Middle frontal gyrus (tissue), 1 donor: Measurements from ENCODE around the gene NPTX1.
"Not testable (repeated sequence)": the region's sequence is repeated elsewhere in the genome, so short reads cannot be mapped to it uniquely, and the experiment has no call there.

ENCODE experiments used
- DNase-seq: peaks from one replicate; pipeline ENCODE4 v3.0.0-alpha.2; 2015; ENCODE audit warnings: low spot score; ENCODE audit errors: extremely low spot score

NPTX1 gene

DNA sequence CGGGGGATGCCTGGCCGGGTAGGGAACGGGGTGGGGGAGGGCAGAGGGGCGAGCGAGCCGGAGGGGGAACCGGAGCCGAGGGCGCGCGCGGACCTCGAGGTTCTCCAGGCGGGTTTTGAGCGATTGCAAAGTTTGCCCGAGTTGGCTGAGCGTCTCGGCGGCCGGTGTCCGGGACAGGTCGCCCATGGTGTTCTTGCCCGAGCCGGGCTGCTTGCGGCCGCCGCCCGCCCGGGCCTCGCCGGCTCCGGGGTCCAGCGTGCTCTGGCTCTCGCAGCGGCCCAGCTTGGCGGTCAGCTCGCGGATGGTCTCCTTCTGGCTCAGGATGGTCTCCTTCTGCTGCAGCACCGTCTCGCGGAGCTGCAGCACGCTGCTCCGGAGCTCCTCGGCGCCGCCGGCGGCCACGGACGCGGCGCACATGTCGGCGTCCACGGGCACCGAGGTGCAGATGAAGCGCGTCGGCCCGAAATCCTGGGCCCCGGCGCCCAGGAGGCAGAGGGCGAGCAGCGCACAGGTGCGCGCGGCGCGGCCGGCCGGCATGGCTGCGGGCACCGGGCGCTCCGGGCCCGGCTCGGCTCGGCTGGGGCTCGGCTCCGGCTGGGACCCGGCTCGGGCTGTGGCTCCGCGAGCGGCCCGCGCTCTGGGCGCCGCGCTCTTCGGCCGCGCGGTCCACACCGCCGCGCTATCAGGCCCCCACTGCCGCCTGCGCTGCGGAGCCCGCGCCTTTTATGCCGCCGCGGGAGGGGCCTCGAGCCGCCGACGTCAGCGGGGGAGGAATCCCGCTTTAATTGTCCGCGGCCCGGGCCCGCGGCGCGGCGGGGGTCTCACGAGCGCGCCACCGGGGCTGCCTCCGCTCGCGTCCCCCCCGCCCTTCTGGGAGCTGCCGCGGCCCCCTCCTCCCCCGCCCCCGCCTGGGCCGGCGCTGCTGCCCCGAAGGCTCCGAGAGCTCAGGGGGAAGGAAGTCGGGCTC lies at the start of gene NPTX1:
TSS of gene NPTX1 (minus strand) at position 698 of the 967 bp plus-strand sequence. CDS start at position 537, 161 bp downstream.
- DNase-seq, result no peak

GRCh38 chr17:80523956-80524712 lies 47.7 kb upstream of the NPTX1 start:
- no peak for DNase-seq

DNA sequence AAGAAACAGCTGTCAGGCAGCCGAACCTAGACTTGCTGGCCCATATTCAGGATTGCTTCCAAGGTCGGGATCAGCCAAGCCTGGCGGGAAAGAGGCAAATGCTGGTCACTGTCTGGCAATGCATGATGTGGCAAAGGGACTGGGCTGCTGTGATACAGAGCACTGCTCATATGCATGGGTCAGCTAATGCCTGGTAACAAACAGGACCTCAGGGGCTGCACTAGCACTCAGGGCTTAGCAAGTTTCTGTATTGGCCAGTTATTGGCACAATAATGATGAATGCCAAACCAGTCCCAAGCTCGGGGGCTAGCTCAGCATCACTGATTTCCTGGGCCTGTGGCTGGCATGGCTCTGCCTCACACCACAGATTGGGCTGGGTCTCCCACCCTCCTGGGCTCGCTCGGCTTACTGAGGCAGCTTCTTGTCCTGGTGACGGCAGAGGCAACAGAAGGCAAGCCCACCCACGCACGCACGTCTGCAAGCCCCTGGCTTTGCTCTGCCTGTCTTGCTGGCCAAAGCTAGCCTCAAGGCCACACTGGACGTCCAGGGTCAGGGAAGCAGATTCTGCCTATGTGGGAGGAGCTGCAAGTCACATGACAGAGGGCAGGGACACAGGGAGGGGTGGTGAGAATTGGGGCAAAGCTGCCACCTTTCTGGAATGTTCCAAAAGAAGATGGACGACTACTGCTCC lies 46.8 kb upstream of the NPTX1 start:
- DNase-seq, result no peak

- no peak for DNase-seq
Measured at GRCh38 chr17:80520810-80521455, 44.5 kb upstream of the NPTX1 start.

- DNase-seq, result no peak
Measured at GRCh38 chr17:80519091-80519781, 42.8 kb upstream of the NPTX1 start.

DNA sequence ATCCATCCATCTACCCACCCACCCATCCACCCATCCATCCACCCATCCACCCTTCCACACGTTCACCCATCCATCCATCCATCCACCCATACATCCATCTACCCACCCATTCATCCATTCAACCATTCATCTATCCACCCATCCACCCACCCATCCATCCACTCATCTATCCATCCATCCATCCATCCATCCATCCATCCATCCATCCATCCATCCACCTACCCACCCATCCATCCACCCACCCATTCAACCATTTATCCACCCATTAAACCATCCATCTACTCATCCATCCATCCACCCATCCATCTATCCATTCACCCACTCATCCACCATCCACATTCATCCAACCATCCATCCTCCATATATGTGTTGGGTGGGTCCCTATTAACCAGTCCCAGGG lies 42.0 kb upstream of the NPTX1 start:
- DNase-seq, result no peak

- DNase-seq, result no peak
Measured at GRCh38 chr17:80517641-80518040, 41.2 kb upstream of the NPTX1 start.

DNA sequence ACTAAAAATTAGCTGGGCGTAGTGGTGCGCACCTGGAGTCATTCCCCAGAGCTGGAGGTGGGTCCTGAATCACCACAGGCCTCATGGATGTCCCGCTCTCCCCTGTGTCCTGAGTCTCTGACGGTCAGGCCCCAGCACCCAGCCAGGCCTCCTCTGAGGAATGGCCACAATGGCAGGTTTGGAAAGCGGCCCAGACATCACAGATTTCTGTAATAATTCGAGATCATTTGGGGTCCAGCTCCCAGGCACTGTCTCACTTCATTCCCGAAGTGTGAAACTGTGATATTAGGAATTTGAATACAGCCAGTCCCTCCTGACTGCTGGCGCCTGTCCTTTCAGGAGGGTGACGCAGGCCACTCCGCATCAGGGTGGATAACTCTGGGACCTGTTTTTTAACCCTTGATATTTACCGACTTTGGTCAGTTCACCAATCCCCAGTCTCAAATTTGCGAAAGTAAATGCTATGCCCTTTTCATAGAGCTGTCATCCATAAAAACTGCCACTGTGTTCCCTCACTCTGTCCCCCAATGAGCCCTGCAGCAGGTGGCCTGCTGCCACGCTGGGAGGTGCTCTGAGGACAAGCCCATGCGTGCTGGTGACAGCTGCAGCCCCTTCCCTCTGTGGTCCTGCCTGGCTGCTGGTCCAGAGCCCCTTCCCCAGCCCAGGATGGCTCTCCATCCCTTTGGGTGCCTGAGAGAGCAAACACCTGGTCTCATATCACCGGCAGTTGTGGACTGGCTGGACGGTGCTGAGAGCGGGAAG lies 39.9 kb upstream of the NPTX1 start:
- DNase-seq, result no peak

DNA sequence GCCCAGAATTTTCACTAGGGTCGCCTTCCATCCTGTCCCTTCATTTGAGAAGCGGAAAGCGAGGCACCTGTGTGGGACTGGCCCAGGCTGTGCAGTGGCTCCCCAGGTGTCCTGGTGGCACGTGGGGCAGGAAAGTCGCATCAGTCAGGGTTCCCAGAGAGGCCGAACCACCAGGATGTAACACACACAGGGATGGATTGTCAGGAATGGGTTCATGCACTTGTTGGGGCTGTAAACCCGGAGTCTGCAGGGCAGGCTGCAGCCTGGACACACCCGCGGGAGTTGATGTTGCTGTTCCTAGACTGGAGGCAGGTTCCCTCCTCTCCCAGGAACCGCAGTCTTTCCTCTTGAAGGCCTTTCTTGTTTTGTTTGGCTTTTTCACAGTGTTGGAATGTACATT lies 37.5 kb upstream of the NPTX1 start:
- DNase-seq, result no peak

- DNase-seq, result no peak
Measured at GRCh38 chr17:80513201-80513600, 36.8 kb upstream of the NPTX1 start.

- DNase-seq, result no peak
Measured at GRCh38 chr17:80512233-80512632, 35.8 kb upstream of the NPTX1 start.

- DNase-seq, result no peak
Measured at GRCh38 chr17:80511222-80512180, 35.1 kb upstream of the NPTX1 start.

DNA sequence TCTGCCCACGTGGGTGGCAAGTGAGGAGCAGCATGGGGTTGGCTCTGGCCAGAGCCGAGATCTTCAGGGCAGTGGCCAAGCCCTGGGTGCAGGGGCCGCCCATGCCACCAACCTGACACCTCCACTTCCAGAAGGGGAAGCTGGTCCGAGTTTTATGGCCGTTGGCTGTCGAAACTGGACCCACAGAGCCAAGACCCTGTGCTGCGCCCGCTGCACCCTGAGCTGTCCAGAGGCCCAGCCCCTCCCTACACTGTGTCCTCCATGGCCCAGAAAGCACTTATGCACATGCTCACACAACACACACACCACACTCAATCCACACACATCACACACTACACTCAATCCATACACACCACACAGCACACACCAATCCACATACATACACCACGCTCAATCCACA lies 34.4 kb upstream of the NPTX1 start:
- no peak for DNase-seq

GRCh38 chr17:80510132-80510531 lies 33.7 kb upstream of the NPTX1 start:
- DNase-seq, result no peak

DNA sequence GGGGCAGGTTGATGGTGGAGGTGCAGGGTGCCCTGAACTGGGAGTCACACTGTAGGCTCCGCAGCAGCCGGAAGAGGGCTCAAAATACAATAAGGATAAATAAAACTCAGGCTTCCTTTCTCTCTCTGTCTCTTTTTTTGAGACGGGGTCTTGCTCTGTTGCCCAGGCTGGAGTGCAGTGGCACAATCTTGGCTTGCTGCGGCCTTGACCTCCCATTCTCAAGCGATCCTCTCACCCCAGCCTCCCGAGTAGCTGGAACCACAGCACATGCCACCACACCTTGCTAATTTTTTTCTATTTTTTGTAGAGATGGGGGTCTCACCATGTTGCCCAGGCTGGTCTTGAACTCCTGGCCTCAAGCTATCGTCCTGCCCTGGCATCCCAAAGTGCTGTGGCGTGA lies 32.9 kb upstream of the NPTX1 start:
- no peak for DNase-seq

DNA sequence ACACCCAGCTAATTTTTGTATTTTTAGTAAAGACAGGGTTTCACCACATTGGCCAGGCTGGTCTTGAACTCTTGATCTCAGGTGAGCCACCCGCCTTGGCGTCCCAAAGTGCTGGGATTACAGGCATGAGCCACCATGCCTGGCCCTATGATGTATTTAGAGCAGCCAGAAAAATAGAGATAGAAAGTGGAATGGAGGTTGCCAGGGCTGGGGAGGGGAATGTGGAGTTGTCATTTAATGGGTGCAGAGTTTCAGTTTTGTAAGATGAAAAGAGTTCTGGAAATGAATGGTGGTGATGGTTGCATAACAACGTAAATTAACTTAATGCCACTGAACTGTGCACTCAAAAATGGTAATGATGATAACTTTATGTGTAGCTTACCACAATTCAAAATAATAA lies 31.6 kb upstream of the NPTX1 start:
- no peak for DNase-seq

GRCh38 chr17:80507177-80507576 lies 30.8 kb upstream of the NPTX1 start:
- not testable (repeated sequence) for DNase-seq

GRCh38 chr17:80504686-80505413 lies 28.4 kb upstream of the NPTX1 start:
- DNase-seq, result no peak
